Omental fat pad (tissue), 4 donors: ENCODE measurements around the gene CYP4F22. TPM values are rescaled to one million over a fixed set of nuclear protein-coding genes. Genes with fewer than 3 reads are reported as not detected.
A peak's percentile ranks its signal among the peaks of the same experiment; 100 is the strongest.

Source experiments
- ATAC-seq: fragments of 150-250 bp; one replicate; pipeline ENCODE4 v1.9.1; 2016; ENCODE audit warnings: mild to moderate bottlenecking, moderate library complexity; ENCODE audit not compliant: low FRiP score
- DNase-seq: peaks from one replicate; pipeline ENCODE4 v3.0.0-alpha.2; 2019; ENCODE audit warnings: low spot score
- CTCF ChIP-seq, 3 donors: fragments of 450-650 bp; IDR thresholded peaks; one replicate each; pipeline ENCODE4 v1.5.1; 2016 to 2017; ENCODE audit warnings: antibody characterized with exemption in 3 of 3, mild to moderate bottlenecking in 3 of 3, moderate library complexity in 2 of 3
- total RNA-seq, 4 donors: library from RNA; depleted of rRNA; stranded (reverse); fragments of >200 nt; gene quantifications; one replicate each; pipeline ENCODE4 v1.1.0, GENCODE V29; 2016

CYP4F22 gene
- total RNA-seq, 4 donors from 2014 or later: 0.36 to 1.3 TPM; not detected in 2

GRCh38 chr19:15551293-15552004 lies 43.1 kb downstream of the CYP4F22 start:
- DNase-seq (peak; percentile 24), ATAC-seq (no peak)
- no peak for TF ChIP-seq CTCF (IDR thresholded peaks at IDR 0.05)

- ATAC-seq (no peak), DNase-seq (no peak)
- no peak for TF ChIP-seq CTCF (IDR thresholded peaks at IDR 0.05)
Observed at GRCh38 chr19:15555021-15555420, 46.7 kb downstream of the CYP4F22 start.

DNA sequence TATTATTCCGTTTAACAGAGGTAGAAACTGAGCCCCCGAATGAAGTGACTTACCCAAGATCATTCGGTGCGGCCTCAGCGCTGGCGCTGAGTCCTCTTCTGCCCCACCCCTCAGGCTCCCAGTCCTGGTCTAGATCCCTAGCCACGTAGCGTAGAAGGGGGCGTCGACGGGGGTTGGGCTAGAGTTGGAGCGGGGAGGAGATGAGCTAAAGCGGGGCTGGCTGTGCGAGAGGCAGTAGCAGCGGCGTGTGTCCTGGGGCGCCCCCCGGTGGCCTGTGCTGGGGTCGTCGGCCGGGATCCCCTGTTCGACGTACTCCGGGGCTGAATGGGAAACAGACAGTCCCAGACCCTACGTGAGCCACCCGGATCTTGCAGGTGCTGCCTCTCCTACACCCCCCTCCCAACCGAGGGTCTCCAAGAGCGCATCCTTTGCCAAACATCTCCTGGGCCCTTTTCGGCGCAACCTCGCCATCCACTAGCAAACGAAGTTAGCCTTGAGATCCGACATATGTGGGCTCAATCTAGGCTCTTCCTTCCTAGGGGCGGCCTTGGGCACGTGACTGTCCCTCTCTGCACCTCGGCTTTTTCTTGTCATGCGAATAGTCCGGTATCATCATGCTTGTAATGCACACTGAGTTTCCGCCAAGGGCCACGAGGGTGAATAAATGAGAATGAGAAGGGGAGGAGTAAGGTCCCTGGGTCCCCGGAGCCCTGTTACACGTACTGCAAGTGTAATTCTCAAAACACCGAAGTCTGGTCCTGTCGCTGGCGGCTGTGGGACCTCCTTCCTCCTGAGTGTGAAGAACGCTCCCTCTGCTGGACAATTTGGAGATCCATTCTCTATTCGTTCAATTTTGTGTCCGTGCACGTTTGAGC lies 47.7 kb downstream of the CYP4F22 start:
- DNase-seq (peak; percentile 90), ATAC-seq (peak; percentile 96)
- TF ChIP-seq CTCF (IDR thresholded peaks at IDR 0.05): peak in 2 of 3 donors; percentile 37 to 66

DNA sequence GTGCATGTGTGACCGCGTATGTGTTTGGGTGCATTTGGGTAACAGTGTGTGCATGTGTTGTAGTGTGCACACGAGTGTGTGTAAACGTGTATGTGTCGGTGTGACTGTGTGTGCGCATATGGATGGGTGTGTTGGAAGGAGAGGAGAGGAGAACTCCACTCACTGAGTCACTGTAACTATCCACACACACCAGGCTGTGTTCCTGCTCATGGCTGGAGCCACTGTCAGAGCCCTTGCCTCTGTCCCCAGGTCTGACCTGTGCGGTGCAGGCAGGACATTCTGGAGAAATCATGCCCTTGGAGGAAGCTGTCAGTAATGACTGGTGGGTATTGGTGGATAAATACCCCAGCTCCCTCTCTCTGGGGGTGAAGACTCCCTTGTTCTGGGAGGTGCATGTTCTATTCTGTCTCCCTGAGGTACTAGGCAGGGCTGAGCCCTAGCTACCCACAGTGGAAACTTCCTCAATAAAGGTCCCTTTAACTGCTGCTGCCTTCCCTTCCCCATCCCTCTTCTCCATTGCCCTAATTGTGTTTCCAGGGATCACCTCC lies 48.4 kb downstream of the CYP4F22 start:
- TF ChIP-seq CTCF (IDR thresholded peaks at IDR 0.05): no peak
- no peak for DNase-seq
- ATAC-seq: peak; percentile 5

DNA sequence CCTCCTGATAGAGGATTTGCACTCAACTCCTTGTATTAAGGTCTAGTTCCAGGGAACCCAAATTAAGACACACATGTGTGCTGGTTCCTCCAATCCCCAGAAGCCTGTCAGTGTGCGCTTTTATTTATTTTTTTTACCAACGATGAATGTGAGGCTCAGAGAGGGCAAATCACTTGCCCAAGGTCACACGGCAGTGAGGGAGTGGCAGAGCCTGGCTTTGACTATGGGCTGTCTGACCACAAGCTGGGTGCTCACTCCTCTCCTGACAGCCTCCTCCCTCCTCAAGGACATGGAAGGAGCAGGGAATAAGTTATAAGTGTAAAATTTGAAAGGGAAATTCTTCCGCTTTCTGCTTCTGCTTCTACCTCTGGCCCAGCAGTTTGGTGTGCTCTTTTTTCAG lies 48.9 kb downstream of the CYP4F22 start:
- no peak for DNase-seq
- TF ChIP-seq CTCF (IDR thresholded peaks at IDR 0.05): no peak
- no peak for ATAC-seq

- TF ChIP-seq CTCF (IDR thresholded peaks at IDR 0.05): no peak
- DNase-seq (no peak), ATAC-seq (no peak)
Observed at GRCh38 chr19:15562145-15562544, 53.8 kb downstream of the CYP4F22 start.
